B cell (primary cell): Measurements from ENCODE around the gene CLCN2. TPM values are rescaled to one million over a fixed set of nuclear protein-coding genes. Genes with fewer than 3 reads are reported as not detected.

Experiments used
- ATAC-seq: fragments of 200-7000 bp; cut with Tn5 transposase; one replicate; pipeline ENCODE4 v1.10.0; 2021; ENCODE audit warnings: low read depth, mild to moderate bottlenecking, moderate number of reproducible peaks, moderate library complexity
- CTCF ChIA-PET: fragments of 350-600 bp; sonication (Branson Sonifier 250); formaldehyde crosslinking; loops from one replicate; lab custom pipeline; 2021; ENCODE audit warnings: antibody characterized with exemption, inconsistent platforms; lab: Charles Lee
- POLR2A ChIA-PET: fragments of 350-600 bp; sonication (Branson Sonifier 250); formaldehyde crosslinking; loops from one replicate; lab custom pipeline; 2021; ENCODE audit warnings: antibody characterized with exemption; lab: Charles Lee
- DNase-seq: peaks from one replicate; pipeline ENCODE4 v3.0.0; 2013
- H2AFZ ChIP-seq: 2 replicates; pipeline ENCODE4 v1.6.1; 2012; ENCODE audit warnings: mild to moderate bottlenecking, low read depth, low read length; ENCODE audit not compliant: insufficient read depth, poor library complexity, severe bottlenecking
- H3K27ac ChIP-seq, 2 donors: 1 replicate in 1 of 2; 2 replicates in 1 of 2; pipeline ENCODE4 v1.5.1; 2012 to 2013; ENCODE audit warnings: low read length in 2 of 2, mild to moderate bottlenecking in 2 of 2, moderate library complexity in 1 of 2
- H3K27me3 ChIP-seq, 4 experiments: fragments of 200-600 bp in 1 of 4; sonication (generic) in 1 of 4; replicated peaks in 1 of 4; 1 replicate in 2 of 4; 2 replicates in 2 of 4; pipeline versions ENCODE4 v1.6.1 to v1.7.0; 2013 to 2016; ENCODE audit warnings: low read length in 3 of 4, mild to moderate bottlenecking in 2 of 4, mixed read lengths in 1 of 4, moderate library complexity in 1 of 4; ENCODE audit not compliant: insufficient read depth in 4 of 4, control insufficient read depth in 3 of 4; ENCODE audit errors: control extremely low read depth in 1 of 4
- H3K36me3 ChIP-seq, 2 experiments: replicated peaks in 1 of 2; 1 replicate in 1 of 2; 2 replicates in 1 of 2; pipeline versions ENCODE4 v1.6.1 to v1.7.1; 2013; ENCODE audit warnings: low read length in 1 of 2; ENCODE audit not compliant: insufficient read depth in 2 of 2, control insufficient read depth in 1 of 2; ENCODE audit errors: control extremely low read depth in 1 of 2, extremely low read depth in 1 of 2
- H3K4me1 ChIP-seq, 2 donors: fragments of 200-600 bp in 1 of 2; sonication (generic) in 1 of 2; 1 replicate in 1 of 2; 2 replicates in 1 of 2; pipeline versions ENCODE4 v1.5.1 to v1.6.1; 2013 to 2017; ENCODE audit warnings: low read length in 2 of 2; ENCODE audit not compliant: control insufficient read depth in 2 of 2, insufficient read depth in 2 of 2
- H3K4me2 ChIP-seq: replicated peaks from 2 replicates; pipeline ENCODE3; 2012; ENCODE audit warnings: mild to moderate bottlenecking, low read depth, low read length; ENCODE audit not compliant: poor library complexity, severe bottlenecking
- H3K4me3 ChIP-seq, 5 experiments: fragments of 200-600 bp in 1 of 5; sonication (generic) in 1 of 5; 1 replicate in 3 of 5; 2 replicates in 2 of 5; pipeline versions ENCODE4 v1.5.1 to v1.7.0; 2011 to 2016; ENCODE audit warnings: low read length in 4 of 5, mild to moderate bottlenecking in 4 of 5, low read depth in 2 of 5, control low read depth in 1 of 5, moderate library complexity in 1 of 5; ENCODE audit not compliant: insufficient read depth in 1 of 5; ENCODE audit errors: control extremely low read depth in 1 of 5, extremely low read depth in 1 of 5
- H3K79me2 ChIP-seq: fragments of 200-600 bp; sonication (generic); one replicate; pipeline ENCODE4 v1.6.0; 2016; ENCODE audit warnings: low read length; ENCODE audit not compliant: control insufficient read depth, insufficient read depth
- H3K9ac ChIP-seq: fragments of 200-600 bp; sonication (generic); 2 replicates; pipeline ENCODE4 v1.6.1; 2017; ENCODE audit warnings: mild to moderate bottlenecking, low read length, moderate library complexity
- H3K9me3 ChIP-seq, 3 donors: one replicate each; pipeline versions ENCODE4 v1.6.1 to v1.7.1; 2013; ENCODE audit warnings: low read length in 2 of 3; ENCODE audit not compliant: control insufficient read depth in 2 of 3, insufficient read depth in 1 of 3; ENCODE audit errors: control extremely low read depth in 1 of 3
- H4K20me1 ChIP-seq: 2 replicates; pipeline ENCODE4 v1.6.0; 2012; ENCODE audit warnings: mild to moderate bottlenecking, low read length; ENCODE audit not compliant: insufficient read depth, control insufficient read depth, poor library complexity, severe bottlenecking
- H3K27ac Mint-ChIP-seq: one replicate; pipeline ENCODE4 v1.8.0; 2021; ENCODE audit warnings: mixed read lengths
- H3K27me3 Mint-ChIP-seq: one replicate; pipeline ENCODE4 v1.8.0; 2021; ENCODE audit warnings: mixed read lengths
- H3K4me1 Mint-ChIP-seq: one replicate; pipeline ENCODE4 v1.8.0; 2021; ENCODE audit warnings: mixed read lengths
- H3K4me3 Mint-ChIP-seq: one replicate; pipeline ENCODE4 v1.8.0; 2021; ENCODE audit warnings: mixed read lengths
- H3K9me3 Mint-ChIP-seq: one replicate; pipeline ENCODE4 v1.8.0; 2022; ENCODE audit warnings: mixed read lengths; ENCODE audit not compliant: insufficient read depth
- CTCF ChIP-seq: fragments of 200-600 bp; IDR thresholded peaks from one replicate; pipeline ENCODE4 v1.8.0; 2022; ENCODE audit warnings: antibody characterized with exemption, mild to moderate bottlenecking
- EZH2 ChIP-seq: IDR thresholded peaks from 2 replicates; pipeline ENCODE4 v1.6.1; 2012; ENCODE audit warnings: borderline replicate concordance, low read depth, mild to moderate bottlenecking, moderate library complexity, low read length; ENCODE audit not compliant: insufficient read depth, poor library complexity, severe bottlenecking
- WGBS: methylation state at CpG from one replicate; pipeline ENCODE4 v1.1.5; 2013; ENCODE audit warnings: missing lambda C conversion rate; ENCODE audit not compliant: insufficient coverage; 5-methylcytosine and 5-hydroxymethylcytosine counted together
- intact Hi-C: fragments of 100-400 bp; cut with micrococcal nuclease; formaldehyde crosslinking; loops from one replicate; pipeline ENCODE4 v1.10.0; 2022
- polyA plus RNA-seq: library from polyadenylated mRNA; depleted of rRNA; stranded (reverse); fragments of >200 nt; gene quantifications from 2 replicates; pipeline ENCODE4 v1.2.3, GENCODE V29; 2012
- total RNA-seq, 2 donors: library from RNA; stranded (reverse); fragments of 120-200 nt in 1 of 2; gene quantifications; 1 replicate in 1 of 2; 2 replicates in 1 of 2; pipeline versions ENCODE4 v1.2.3 to v1.2.4, GENCODE V29; 2013 to 2022

The CLCN2 gene
- total and polyA plus RNA-seq, 2 donors (not counting 1 experiment from before 2014, with no cell fraction given) = 6.1 to 8.1 TPM

GRCh38 chr3:184332370-184333090, 28.9 kb downstream of the CLCN2 start:
- Mint-ChIP-seq H3K27ac (no peak overlapping the region), H3K27me3 (no peaks in the 10 kb centered on the region), H3K9me3 (no peaks in the 10 kb centered on the region), H3K4me3 (no peak overlapping the region), H3K4me1 (peaks cover 20% of the 10 kb centered on the region)
- Histone ChIP-seq H3K4me1 (peaks cover 14 to 17% of the 10 kb centered on the region in 2 donors), H4K20me1 (no peaks in the 10 kb centered on the region), H3K27ac (peak overlapping the region in 1 of 2 donors; percentile 93), H3K4me3 (no peak overlapping the region), H3K79me2 (peaks cover 9% of the 10 kb centered on the region), H3K9ac (no peak overlapping the region), H3K27me3 (no peaks in the 10 kb centered on the region), H3K9me3 (no peaks in the 10 kb centered on the region), H2AFZ (no peak overlapping the region), H3K4me2 (no peak overlapping the region), H3K36me3 (peaks cover 1 to 66% of the 10 kb centered on the region in 2 experiments)
- 92% methylated on average over 6 of the region's 10 CpGs for WGBS
- TF ChIP-seq CTCF (no peak), EZH2 (no peak)
- DNase-seq = no peak
- intact Hi-C loops = no loop called here
- ATAC-seq = no peak
- ChIA-PET CTCF (no interaction called here), POLR2A (no interaction called here)

GRCh38 chr3:184328516-184328915, 32.9 kb downstream of the CLCN2 start:
- H3K36me3 ChIP-seq = peaks cover 8 to 90% of the 10 kb centered on the region in 2 experiments
- Mint-ChIP-seq H3K27ac (no peak overlapping the region), H3K4me3 (no peak overlapping the region), H3K4me1 (no peaks in the 10 kb centered on the region), H3K9me3 (no peaks in the 10 kb centered on the region), H3K27me3 (no peaks in the 10 kb centered on the region)
- H3K4me2 ChIP-seq = no peak overlapping the region
- ChIA-PET CTCF (no interaction called here), POLR2A (no interaction called here)
- no peak overlapping the region for H2AFZ ChIP-seq
- peaks cover 10% of the 10 kb centered on the region for H4K20me1 ChIP-seq
- H3K9ac ChIP-seq = no peak overlapping the region
- H3K27ac ChIP-seq = no peak overlapping the region
- no peak for ATAC-seq
- H3K9me3 ChIP-seq = no peaks in the 10 kb centered on the region
- H3K4me3 ChIP-seq = no peak overlapping the region
- no peak for DNase-seq
- intact Hi-C loops = no loop called here
- H3K4me1 ChIP-seq = no peaks in the 10 kb centered on the region
- no peaks in the 10 kb centered on the region for H3K27me3 ChIP-seq
- no peaks in the 10 kb centered on the region for H3K79me2 ChIP-seq
- TF ChIP-seq EZH2 = no peak
- TF ChIP-seq CTCF = no peak
- WGBS = 74% methylated on average over 3 of the region's 3 CpGs
